Measurements from ENCODE around the gene KIF13A. TPM values are rescaled to one million over a fixed set of nuclear protein-coding genes. Genes with fewer than 3 reads are reported as not detected.

The KIF13A gene
- total RNA-seq, 1 donor from 2014 or later, result 38.4 TPM

GRCh38 chr6:17984812-17985670, 2.4 kb downstream of the KIF13A start:
- H3K36me3 ChIP-seq (ENCODE audit: insufficient read depth, low read length), result no peaks in the 10 kb centered on the region
- H3K4me1 ChIP-seq (ENCODE audit: insufficient read depth, low read length), result peaks cover 38% of the 10 kb centered on the region
- H3K9me3 ChIP-seq (ENCODE audit: insufficient read depth, low read depth, low read length), result no peaks in the 10 kb centered on the region
- H3K27me3 Mint-ChIP-seq (ENCODE audit: low read depth, unreplicated experiment), result no peaks in the 10 kb centered on the region
- no peaks in the 10 kb centered on the region for H3K27me3 ChIP-seq (ENCODE audit: insufficient read depth, low read length)
- TF ChIP-seq CTCF (IDR thresholded peaks at IDR 0.05; ENCODE audit: insufficient read depth, low read depth, low read length) (no peak), EZH2 (IDR thresholded peaks at IDR 0.05; ENCODE audit: insufficient read depth, low read length) (no peak)
- FAIRE-seq (no peak), DNase-seq (ENCODE audit: low read depth) (no peak)
- H3K27ac ChIP-seq (ENCODE audit: low read depth, low read length), result no peak overlapping the region
- H3K27ac Mint-ChIP-seq (ENCODE audit: unreplicated experiment), result no peak overlapping the region
- peaks cover 27% of the 10 kb centered on the region for H3K4me1 Mint-ChIP-seq (ENCODE audit: low read depth, unreplicated experiment)
- peaks cover 58% of the 10 kb centered on the region for H3K79me2 ChIP-seq (ENCODE audit: insufficient read depth, low read length)
- H3K9me3 Mint-ChIP-seq (ENCODE audit: unreplicated experiment), result no peaks in the 10 kb centered on the region
- peak overlapping the region; percentile 39 for H3K4me3 ChIP-seq (ENCODE audit: insufficient read depth, low read depth, low read length)
- H4K20me1 ChIP-seq (ENCODE audit: insufficient read depth, low read length), result peaks cover 27% of the 10 kb centered on the region
- H3K36me3 Mint-ChIP-seq (ENCODE audit: low read depth, unreplicated experiment), result peaks cover 3% of the 10 kb centered on the region
- H3K4me2 ChIP-seq (ENCODE audit: low read length), result peak overlapping the region; percentile 85
- no peak overlapping the region for H2AFZ ChIP-seq (ENCODE audit: low read depth, low read length)
- peak overlapping the region; percentile 73 for H3K4me3 Mint-ChIP-seq (ENCODE audit: unreplicated experiment)
- H3K9ac ChIP-seq (ENCODE audit: low read length), result peak overlapping the region; percentile 92

- peaks cover 3% of the 10 kb centered on the region for H3K36me3 Mint-ChIP-seq (ENCODE audit: low read depth, unreplicated experiment)
- peak overlapping the region; percentile 28 for H3K4me3 Mint-ChIP-seq (ENCODE audit: unreplicated experiment)
- no peak overlapping the region for H2AFZ ChIP-seq (ENCODE audit: low read depth, low read length)
- H3K4me1 Mint-ChIP-seq (ENCODE audit: low read depth, unreplicated experiment), result peaks cover 27% of the 10 kb centered on the region
- FAIRE-seq (no peak), DNase-seq (ENCODE audit: low read depth) (no peak)
- peak overlapping the region; percentile 85 for H3K4me2 ChIP-seq (ENCODE audit: low read length)
- H3K36me3 ChIP-seq (ENCODE audit: insufficient read depth, low read length), result no peaks in the 10 kb centered on the region
- no peak overlapping the region for H3K9ac ChIP-seq (ENCODE audit: low read length)
- H3K9me3 Mint-ChIP-seq (ENCODE audit: unreplicated experiment), result no peaks in the 10 kb centered on the region
- no peak overlapping the region for H3K4me3 ChIP-seq (ENCODE audit: insufficient read depth, low read depth, low read length)
- no peaks in the 10 kb centered on the region for H3K27me3 Mint-ChIP-seq (ENCODE audit: low read depth, unreplicated experiment)
- no peak overlapping the region for H3K27ac ChIP-seq (ENCODE audit: low read depth, low read length)
- peaks cover 38% of the 10 kb centered on the region for H3K4me1 ChIP-seq (ENCODE audit: insufficient read depth, low read length)
- H3K27me3 ChIP-seq (ENCODE audit: insufficient read depth, low read length), result no peaks in the 10 kb centered on the region
- TF ChIP-seq EZH2 (IDR thresholded peaks at IDR 0.05; ENCODE audit: insufficient read depth, low read length), result no peak
- no peak for TF ChIP-seq CTCF (IDR thresholded peaks at IDR 0.05; ENCODE audit: insufficient read depth, low read depth, low read length)
- peaks cover 27% of the 10 kb centered on the region for H4K20me1 ChIP-seq (ENCODE audit: insufficient read depth, low read length)
- no peaks in the 10 kb centered on the region for H3K9me3 ChIP-seq (ENCODE audit: insufficient read depth, low read depth, low read length)
- H3K79me2 ChIP-seq (ENCODE audit: insufficient read depth, low read length), result peaks cover 64% of the 10 kb centered on the region
- no peak overlapping the region for H3K27ac Mint-ChIP-seq (ENCODE audit: unreplicated experiment)
These were observed 3.0 kb downstream of the KIF13A start for GRCh38 chr6:17984399-17984798.

GRCh38 chr6:17983730-17984129, 3.7 kb downstream of the KIF13A start:
- Mint-ChIP-seq H3K36me3 (ENCODE audit: low read depth, unreplicated experiment) (peaks cover 3% of the 10 kb centered on the region), H3K27ac (ENCODE audit: unreplicated experiment) (no peak overlapping the region), H3K4me3 (ENCODE audit: unreplicated experiment) (no peak overlapping the region), H3K27me3 (ENCODE audit: low read depth, unreplicated experiment) (no peaks in the 10 kb centered on the region), H3K9me3 (ENCODE audit: unreplicated experiment) (no peaks in the 10 kb centered on the region), H3K4me1 (ENCODE audit: low read depth, unreplicated experiment) (peaks cover 27% of the 10 kb centered on the region)
- Histone ChIP-seq H3K79me2 (ENCODE audit: insufficient read depth, low read length) (peaks cover 71% of the 10 kb centered on the region), H3K4me1 (ENCODE audit: insufficient read depth, low read length) (peaks cover 38% of the 10 kb centered on the region), H3K27ac (ENCODE audit: low read depth, low read length) (no peak overlapping the region), H4K20me1 (ENCODE audit: insufficient read depth, low read length) (peaks cover 27% of the 10 kb centered on the region), H3K9me3 (ENCODE audit: insufficient read depth, low read depth, low read length) (no peaks in the 10 kb centered on the region), H2AFZ (ENCODE audit: low read depth, low read length) (no peak overlapping the region), H3K4me3 (ENCODE audit: insufficient read depth, low read depth, low read length) (no peak overlapping the region), H3K27me3 (ENCODE audit: insufficient read depth, low read length) (no peaks in the 10 kb centered on the region), H3K9ac (ENCODE audit: low read length) (no peak overlapping the region), H3K4me2 (ENCODE audit: low read length) (peak overlapping the region; percentile 85), H3K36me3 (ENCODE audit: insufficient read depth, low read length) (no peaks in the 10 kb centered on the region)
- no peak for TF ChIP-seq EZH2 (IDR thresholded peaks at IDR 0.05; ENCODE audit: insufficient read depth, low read length)
- no peak for TF ChIP-seq CTCF (IDR thresholded peaks at IDR 0.05; ENCODE audit: insufficient read depth, low read depth, low read length)
- DNase-seq (ENCODE audit: low read depth) (no peak), FAIRE-seq (no peak)
